Bronchial epithelial cell (primary cell): ENCODE measurements around the gene TXNRD2. TPM values are rescaled to one million over a fixed set of nuclear protein-coding genes. Genes with fewer than 3 reads are reported as not detected.

Experiments
- DNase-seq: peaks from one replicate; pipeline ENCODE4 v3.0.0-alpha.2; 2010; ENCODE audit warnings: low read depth
- FAIRE-seq: peaks from 2 replicates; lab custom pipeline; 2011; peaks lifted over from hg19 to GRCh38; lab: Jason Lieb, UNC
- H3K27me3 ChIP-seq: 2 replicates; pipeline ENCODE4 v1.5.1; 2011; ENCODE audit warnings: low read length; ENCODE audit not compliant: control insufficient read depth, insufficient read depth
- H3K36me3 ChIP-seq: 2 replicates; pipeline ENCODE4 v1.5.1; 2011; ENCODE audit warnings: low read length; ENCODE audit not compliant: control insufficient read depth, insufficient read depth
- H3K4me3 ChIP-seq: 2 replicates; pipeline ENCODE4 v1.5.1; 2011; ENCODE audit warnings: mild to moderate bottlenecking, low read depth, low read length, control low read depth
- total RNA-seq: library from RNA; depleted of rRNA; stranded (reverse); fragments of >200 nt; gene quantifications from 2 replicates; pipeline ENCODE4 v1.2.1, GENCODE V29; 2014
- TF ChIP-seq, protein P1 (sequence below): IDR thresholded peaks from 2 replicates; pipeline ENCODE4 v1.5.1; 2011; ENCODE audit warnings: mild to moderate bottlenecking, moderate library complexity, low read length, control low read depth, inconsistent platforms; ENCODE audit not compliant: insufficient read depth, severe bottlenecking

TXNRD2 gene
- total RNA-seq, 1 donor from 2014 or later: 12.9 TPM

DNA sequence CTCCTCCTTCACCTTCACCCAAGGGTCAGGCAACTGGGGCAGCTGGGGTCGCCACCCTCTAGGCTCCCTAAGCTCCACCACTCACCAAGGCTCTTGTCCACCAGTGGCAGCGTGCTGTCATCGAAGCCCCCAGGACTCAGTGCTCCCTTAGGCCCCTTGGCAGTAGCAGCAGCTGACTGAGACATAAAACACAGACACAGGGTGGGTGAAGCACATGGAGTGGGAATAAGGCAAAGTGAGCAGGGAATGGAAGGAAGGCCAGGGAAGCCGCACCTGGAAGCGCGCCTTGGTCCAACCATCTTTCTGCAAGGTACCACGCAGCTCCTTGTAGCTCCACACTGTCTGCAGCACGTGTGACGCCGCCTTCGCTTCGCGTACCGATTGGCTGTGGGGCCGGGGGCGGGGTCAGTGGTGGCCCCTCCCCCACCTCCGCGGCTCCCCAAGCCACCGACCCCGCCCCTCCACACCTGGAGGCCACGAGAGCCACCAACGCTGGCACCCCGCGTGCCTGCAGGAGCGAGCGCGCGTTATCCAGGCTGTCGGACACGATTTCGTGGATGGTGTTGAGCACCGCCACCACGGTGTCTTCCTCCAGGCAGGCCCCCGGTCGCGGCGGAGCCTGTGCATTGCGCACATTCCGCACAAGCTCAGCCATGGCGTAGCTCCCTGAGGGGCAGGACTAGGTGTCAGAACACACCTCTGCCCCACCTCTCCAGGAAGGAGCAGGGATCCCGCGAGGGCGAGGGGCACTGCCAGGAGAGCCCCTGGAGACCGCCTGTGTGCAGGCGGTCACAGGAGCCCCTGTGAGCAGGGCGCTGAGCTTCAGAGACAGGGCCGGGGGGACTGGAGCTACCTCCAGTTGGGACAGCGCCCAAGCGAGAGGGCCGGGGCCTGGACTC, 31.3 kb upstream of the TXNRD2 start:
- Histone ChIP-seq H3K36me3 (peaks cover 9% of the 10 kb centered on the region), H3K27me3 (no peaks in the 10 kb centered on the region), H3K4me3 (no peak overlapping the region)
- TF ChIP-seq, protein P1, sequence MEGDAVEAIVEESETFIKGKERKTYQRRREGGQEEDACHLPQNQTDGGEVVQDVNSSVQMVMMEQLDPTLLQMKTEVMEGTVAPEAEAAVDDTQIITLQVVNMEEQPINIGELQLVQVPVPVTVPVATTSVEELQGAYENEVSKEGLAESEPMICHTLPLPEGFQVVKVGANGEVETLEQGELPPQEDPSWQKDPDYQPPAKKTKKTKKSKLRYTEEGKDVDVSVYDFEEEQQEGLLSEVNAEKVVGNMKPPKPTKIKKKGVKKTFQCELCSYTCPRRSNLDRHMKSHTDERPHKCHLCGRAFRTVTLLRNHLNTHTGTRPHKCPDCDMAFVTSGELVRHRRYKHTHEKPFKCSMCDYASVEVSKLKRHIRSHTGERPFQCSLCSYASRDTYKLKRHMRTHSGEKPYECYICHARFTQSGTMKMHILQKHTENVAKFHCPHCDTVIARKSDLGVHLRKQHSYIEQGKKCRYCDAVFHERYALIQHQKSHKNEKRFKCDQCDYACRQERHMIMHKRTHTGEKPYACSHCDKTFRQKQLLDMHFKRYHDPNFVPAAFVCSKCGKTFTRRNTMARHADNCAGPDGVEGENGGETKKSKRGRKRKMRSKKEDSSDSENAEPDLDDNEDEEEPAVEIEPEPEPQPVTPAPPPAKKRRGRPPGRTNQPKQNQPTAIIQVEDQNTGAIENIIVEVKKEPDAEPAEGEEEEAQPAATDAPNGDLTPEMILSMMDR: no peak
- FAIRE-seq (no peak), DNase-seq (no peak)

DNA sequence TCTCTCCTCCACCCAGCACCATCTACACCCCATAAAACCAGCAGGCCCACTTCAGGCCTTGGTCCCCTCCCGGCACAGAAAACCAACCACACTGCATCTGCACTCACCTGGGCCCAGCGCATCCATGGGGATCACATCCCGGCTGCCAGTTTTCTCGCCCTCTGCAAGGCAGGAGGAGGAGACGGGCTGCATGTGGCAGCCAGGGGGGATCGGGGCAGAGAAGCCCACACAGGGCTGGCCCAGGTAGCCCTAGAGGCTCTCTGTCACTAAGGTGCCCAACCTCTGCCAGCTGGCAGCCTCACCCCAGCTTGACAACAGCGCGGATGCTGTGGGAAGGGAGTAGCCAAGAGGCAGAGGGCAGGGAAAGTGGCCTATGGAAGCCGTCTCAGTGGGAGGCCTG, 30.6 kb upstream of the TXNRD2 start:
- DNase-seq (no peak), FAIRE-seq (no peak)
- peaks cover 11% of the 10 kb centered on the region for H3K36me3 ChIP-seq

DNA sequence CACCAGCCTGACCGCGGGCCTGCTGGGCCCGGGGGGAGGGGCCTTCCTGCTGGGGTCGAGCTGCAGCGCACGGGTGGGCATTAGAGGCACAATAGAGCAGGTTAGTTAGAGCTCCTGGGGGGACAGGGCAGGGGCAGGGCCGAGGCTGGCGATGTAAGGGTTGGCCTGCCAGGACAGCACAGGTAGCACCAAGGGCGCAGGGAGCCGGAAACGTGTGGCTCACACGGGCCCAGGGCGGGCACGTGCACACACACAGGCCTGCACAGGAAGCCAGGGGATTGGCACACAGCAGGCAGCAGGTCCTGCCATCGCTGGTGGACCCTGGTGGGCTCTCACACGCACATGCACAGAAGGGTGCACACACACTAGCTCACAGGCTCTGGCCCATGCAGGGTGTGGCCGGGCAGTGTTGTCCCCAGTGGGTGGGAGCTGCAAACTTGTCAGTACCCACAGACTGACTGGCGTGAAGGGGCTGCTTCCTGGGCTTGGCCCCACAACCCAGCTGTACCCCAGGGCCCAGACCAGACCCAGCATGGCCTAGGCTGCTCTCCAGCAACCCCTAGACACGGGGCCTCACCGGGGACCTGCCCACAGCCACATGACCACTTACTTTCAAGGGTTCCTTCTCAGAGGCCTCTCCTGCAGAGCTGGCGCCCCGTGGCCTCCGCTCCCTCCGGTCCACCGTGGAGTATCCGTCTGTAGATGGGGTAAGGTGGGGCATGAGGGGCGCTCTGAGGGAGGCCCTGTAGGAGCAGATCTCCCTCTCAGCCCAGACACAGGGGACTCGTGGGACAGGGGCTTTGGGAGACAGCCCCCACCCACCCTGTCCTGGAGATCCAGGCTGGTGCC, 29.9 kb upstream of the TXNRD2 start:
- Histone ChIP-seq H3K4me3 (no peak overlapping the region), H3K27me3 (no peaks in the 10 kb centered on the region), H3K36me3 (peaks cover 14% of the 10 kb centered on the region)
- TF ChIP-seq, protein P1: no peak
- FAIRE-seq: peak; percentile 23
- DNase-seq: no peak

More for the DNA sequence above, 30.6 kb upstream of the TXNRD2 start:
- Histone ChIP-seq H3K27me3 (no peaks in the 10 kb centered on the region), H3K4me3 (no peak overlapping the region)
- TF ChIP-seq, protein P1: no peak

DNA sequence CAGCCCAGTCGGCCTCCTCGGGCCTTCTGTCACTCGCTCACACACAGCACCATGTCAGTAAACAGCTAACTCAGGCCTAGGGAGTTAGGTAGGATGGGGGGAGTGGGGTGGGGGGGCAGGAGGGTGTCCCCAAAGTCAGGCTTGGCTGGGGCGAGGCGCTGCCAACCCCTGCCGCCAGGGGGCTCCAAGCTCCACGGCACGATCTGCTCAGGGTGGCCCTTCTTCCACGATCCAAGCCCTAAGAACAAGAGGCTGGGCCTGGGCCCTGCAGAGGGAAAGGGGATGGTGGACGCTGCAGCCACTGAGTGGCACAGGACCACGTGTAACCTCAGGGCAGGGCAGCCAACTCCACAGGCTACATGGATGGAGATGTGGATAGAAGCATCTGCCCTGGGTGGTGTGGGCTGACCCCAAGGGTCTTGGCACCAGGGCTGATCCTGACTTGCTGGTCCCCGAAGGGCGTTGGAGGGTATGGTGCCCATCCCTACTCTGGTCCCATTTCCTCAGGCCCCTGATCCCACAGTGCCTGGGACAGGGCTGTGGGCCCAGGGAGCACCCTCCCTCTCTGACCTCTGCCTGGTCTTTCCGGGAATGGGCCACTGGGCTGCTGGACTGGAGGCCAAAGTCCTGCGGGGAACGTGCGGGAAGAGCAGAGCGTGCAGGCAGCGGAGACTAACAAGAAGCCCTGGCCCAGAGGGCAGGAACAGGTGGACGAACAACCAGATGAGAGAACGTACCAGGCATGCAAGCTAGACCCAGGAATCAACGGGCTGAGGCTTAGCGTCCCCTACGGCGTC, 29.1 kb upstream of the TXNRD2 start:
- TF ChIP-seq, protein P1: peak; percentile 94
- peaks cover 19% of the 10 kb centered on the region for H3K36me3 ChIP-seq
- H3K27me3 ChIP-seq: no peaks in the 10 kb centered on the region
- no peak overlapping the region for H3K4me3 ChIP-seq
- peak; percentile 35 for DNase-seq
- no peak for FAIRE-seq

- Histone ChIP-seq H3K4me3 (no peak overlapping the region), H3K36me3 (peaks cover 19% of the 10 kb centered on the region), H3K27me3 (no peaks in the 10 kb centered on the region)
- TF ChIP-seq, protein P1: no peak
- FAIRE-seq (no peak), DNase-seq (no peak)
These were observed 28.4 kb upstream of the TXNRD2 start for GRCh38 chr22:19970031-19970478.
